GM21529 (cell line): ENCODE measurements around the gene GSTM3.
"Not testable (repeated sequence)": the region's sequence is repeated elsewhere in the genome, so short reads cannot be mapped to it uniquely, and the experiment has no call there.

Experiments used
- ATAC-seq: cut with Tn5 transposase; IDR thresholded peaks from one replicate; pipeline ENCODE4 v1.9.1; 2021; ENCODE audit not compliant: unreplicated experiment

GSTM3 gene

DNA sequence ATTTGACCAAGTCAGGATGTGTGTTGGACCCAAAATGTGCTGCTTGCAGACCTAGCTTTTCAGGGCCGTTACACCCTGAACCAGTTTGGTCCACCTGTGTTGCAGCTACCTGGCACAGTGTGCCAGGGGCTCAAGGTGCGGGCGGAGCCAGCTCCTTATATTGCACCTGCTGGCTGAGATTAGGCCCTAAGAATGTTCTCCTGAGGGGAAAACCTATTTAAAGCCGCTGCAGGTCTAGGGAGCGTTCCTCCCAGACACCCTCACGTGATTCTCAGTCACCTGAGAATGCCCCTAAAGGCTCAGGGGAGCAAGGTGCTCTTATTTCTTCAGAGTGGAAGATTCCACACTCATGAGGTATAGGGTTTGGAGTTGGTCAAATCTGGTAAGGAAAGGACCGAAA, 12.0 kb downstream of the GSTM3 start:
- no peak for ATAC-seq

DNA sequence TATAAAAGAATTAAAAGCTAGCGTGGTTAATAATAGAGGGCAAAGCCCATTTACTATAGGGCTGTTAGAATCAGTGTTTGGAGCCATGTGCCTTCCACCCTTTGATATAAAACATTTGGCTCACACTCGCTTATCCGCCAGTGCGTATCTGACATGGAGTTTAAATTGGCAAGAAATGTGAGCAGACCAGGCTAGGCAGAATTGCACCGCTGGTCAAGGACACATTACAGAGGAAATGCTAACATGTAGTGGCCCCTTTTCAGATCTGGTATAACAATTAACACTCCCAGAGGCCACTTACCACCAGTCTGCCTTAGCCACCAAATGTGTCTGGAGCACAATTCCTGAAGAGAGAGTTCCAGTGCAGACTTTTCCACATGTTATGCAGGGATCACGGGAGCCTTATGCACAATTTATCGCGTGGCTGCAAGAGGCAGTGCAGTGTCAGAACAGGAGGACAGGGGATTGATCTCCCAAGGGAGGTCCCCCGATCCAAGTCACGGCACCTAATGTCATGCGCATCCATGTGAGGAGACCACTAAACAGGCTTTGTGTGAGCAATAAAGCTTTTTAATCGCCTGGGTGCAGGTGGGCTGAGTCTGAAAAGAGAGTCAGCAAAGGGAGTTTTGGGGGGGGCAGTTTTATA, 14.0 kb downstream of the GSTM3 start:
- no peak for ATAC-seq

DNA sequence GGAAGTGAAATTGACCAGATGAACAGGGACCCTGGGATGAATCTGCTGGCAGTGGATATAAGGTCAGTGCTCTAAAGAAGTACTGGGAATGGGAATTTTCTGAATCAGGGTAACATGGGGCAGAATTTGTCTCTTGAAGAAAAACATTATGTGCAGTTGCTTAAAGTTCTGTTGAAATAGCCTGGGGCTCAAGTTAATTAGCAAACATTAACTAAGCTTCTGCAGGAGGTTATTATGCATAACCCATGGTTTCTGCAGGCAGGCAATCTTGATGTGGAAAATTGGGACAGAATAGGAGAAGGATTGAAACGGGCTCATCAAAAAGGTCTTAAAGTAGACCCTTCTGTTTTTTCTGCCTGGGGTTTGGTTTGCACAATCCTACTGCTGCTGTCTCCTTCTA, 14.8 kb downstream of the GSTM3 start:
- ATAC-seq, result no peak

DNA sequence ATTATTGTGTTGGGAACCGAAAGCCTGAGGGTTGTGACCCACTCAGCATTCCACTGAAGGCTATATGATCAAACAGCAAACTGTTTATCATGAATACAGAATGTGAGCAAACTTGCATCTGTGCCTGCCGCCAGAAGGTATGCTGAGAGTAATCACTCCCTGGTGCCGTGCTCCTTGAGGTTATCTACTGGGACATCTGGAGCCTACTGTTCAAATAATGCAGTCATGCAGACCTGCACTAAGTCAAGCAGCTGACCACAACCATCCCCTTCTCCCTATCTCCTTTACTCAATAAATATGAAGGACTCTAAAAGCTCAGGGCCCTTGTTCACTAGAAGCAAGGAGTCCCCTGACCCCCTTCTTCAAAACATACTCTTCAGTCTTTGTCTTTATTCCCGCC, 15.3 kb downstream of the GSTM3 start:
- no peak for ATAC-seq

DNA sequence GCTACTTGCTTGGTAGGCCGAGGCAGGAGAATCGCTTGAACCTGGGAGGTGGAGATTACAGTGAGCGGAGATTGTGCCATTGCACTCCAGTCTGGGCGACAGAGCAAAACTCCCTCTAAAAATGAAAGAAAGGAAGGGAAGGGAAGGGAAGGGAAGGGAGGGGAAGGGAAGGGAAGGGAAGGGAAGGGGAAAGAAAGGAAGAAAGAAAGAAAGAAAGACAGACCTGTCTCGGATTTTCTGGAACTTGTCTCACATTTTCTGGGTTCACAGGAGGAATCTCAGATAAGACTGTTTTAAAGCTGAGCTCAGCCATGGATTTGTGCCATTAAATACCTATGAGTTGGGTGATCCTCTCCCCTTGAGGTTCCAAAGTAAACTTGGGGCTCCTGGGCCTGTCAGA, 15.9 kb downstream of the GSTM3 start:
- no peak for ATAC-seq

DNA sequence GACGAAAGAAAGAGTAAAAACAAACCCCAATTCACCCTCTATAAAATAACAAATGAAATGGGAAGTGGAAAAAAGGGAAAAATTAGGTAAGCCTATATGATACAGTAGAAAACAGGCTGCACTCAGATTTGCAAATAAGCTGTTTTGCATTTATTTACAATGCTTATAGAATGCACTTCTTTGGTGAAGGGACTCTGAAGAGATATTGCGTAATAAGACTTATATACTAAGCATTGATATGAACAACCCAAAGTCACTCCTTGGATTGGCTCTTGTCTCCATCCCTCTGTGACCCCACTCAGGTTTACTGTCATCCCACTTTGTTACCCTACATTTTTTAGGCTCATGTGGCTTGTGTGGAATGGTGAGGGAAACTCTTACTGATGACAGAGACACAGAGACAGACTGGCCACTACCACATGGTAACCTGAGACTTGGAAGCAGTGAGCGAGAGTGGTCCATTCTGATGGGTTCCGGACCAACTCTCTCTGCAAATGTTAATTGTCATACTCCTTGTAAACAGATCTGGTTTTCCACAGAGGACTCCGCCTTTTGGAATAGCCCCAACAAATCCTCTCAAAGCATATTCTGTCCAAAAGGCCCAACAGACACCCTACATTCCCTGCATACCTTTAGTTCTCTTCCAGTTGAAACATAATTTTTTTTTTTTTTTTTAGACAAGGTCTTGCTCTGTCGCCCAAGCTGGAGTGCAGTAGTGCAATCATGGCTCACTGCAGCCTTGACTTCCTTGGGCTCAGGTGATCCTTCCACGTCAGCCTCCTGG, 17.7 kb downstream of the GSTM3 start:
- ATAC-seq, result no peak

DNA sequence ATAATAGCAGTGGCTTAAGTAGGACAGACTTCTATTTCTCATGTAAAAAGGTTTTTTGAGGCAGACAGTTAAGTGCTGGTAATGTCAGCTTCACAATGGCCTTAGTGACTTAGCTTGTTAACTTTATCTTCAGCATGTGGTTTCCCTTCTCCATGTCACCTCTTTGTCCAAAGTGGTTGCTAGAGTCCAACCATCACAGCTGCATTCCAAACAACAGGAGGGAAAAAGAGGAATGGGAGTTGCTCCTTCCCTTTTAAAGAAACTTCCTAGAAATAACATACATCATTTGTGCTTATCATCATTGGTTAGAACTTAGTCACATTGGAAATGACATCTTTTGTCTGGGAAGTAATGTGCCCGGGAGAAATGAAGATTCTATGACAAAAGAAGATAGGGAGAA, 18.9 kb downstream of the GSTM3 start:
- ATAC-seq, result no peak

DNA sequence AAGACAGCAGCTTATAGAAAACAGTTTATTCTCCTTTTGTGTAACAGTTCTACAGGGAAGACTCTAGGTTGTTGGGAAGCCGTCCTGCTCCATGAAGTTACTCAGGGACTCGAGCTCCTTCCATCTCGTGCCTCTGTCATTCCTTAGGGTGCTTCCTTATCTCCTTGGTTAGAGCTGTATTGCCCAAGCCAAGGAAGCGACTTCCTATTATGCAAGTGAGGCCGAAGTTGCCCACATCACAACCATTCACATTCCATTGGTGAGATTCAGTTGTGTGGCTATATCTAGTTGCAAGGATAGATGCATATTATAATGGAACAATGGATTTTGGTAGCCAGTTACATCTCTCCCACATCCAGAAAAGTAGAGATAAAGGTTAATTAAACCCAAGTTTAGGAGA, 19.8 kb downstream of the GSTM3 start:
- no peak for ATAC-seq

DNA sequence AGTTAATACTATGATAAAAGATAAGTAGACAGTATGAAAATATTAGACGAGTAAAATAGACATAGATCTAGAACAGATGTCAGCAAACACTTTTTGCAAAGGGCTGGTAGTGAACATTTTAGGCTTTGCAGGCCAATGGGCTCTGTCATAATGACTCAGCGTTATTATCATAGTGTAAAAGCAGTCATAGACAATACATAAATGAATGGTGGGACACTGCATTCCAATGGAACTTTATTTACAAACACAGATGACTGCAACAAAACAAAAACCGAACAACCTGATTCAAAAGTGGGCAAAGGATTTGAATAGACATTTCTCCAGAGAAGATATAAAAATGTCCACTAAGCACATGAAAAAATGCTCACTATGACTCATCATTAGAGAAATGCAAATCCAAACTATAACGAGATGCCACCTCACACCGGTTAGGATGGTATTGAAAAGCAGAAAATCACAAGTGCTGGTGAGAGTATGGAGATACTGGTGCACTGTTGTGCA, 21.5 kb downstream of the GSTM3 start:
- ATAC-seq, result no peak

DNA sequence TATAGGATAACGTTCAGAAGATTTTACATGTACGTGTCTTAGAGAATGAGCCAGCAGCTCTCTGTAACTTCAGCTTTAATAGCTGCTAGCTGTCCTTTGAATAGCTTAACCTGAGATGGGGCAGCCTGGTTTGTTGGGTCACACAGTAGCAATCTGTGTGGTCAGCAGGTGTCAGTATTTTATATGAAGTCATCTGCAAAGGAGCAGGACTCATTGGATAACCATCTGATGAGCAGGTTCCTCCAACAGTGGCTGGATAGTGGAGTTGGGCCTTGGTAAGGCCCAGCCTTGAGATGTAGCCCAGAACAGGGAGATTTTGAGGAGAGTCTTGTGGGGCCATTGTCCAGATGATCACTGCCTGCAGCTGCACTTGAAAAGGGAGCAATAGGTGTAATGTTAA, 22.3 kb downstream of the GSTM3 start:
- no peak for ATAC-seq

DNA sequence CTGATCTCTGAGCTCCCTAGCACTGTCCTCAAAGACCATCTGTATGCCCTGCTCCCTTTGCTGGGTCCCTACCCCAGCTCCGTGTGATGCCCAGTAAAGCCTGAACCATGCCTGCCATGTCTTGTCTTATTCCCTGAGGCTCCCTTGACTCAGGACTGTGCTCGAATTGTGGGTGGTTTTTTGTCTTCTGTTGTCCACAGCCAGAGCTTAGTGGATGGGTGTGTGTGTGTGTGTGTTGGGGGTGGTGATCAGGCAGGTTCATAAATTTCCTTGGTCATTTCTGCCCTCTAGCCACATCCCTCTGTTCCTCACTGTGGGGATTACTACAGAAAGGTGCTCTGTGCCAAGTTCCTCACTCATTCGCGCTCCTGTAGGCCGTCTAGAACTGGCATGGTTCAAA, 23.1 kb downstream of the GSTM3 start:
- no peak for ATAC-seq

DNA sequence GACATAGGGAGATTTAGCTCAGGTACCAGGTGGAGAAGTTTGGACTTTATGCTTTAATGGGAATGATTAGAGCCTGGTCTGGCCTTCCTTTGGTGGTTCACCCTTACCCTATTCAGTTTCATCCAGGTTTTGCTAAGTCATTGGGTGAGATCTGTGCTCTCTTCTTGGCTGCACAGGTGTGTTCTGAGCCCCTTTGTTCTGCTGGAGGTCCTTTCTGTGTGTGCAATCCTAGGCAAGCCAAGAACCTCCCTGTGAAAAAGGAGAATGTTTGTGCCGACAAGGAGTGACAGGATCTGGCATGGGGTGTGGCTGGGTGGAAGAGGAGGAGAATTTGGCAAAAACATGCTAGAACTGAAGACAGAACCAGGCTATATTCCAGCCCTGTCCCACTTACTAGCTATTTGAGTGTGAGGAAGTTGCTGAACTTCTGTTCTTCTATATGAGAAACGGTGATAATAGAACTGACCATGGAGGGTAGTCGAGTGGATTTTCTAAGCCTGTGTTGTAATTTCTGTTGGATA, 24.2 kb downstream of the GSTM3 start:
- no peak for ATAC-seq

DNA sequence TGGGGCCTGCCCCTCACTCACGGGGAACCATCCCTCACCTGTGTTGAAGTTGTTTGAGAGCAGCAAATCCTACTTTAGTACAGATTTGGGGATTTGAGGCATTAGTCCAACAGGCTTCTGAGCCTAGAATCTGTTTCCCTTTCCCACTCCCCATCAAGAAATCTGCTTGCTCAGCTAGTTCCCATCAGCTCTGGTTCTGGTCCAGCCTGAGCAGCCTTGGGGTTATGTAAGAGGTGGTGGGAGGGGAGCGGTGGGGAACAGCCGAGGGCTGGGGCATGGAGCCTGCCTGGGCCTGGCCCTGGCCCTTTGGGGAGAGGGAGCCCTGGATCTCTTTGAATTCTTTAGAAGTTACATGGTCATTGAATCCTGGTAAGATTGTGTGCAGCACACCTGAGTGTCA, 24.7 kb downstream of the GSTM3 start:
- ATAC-seq, result no peak

DNA sequence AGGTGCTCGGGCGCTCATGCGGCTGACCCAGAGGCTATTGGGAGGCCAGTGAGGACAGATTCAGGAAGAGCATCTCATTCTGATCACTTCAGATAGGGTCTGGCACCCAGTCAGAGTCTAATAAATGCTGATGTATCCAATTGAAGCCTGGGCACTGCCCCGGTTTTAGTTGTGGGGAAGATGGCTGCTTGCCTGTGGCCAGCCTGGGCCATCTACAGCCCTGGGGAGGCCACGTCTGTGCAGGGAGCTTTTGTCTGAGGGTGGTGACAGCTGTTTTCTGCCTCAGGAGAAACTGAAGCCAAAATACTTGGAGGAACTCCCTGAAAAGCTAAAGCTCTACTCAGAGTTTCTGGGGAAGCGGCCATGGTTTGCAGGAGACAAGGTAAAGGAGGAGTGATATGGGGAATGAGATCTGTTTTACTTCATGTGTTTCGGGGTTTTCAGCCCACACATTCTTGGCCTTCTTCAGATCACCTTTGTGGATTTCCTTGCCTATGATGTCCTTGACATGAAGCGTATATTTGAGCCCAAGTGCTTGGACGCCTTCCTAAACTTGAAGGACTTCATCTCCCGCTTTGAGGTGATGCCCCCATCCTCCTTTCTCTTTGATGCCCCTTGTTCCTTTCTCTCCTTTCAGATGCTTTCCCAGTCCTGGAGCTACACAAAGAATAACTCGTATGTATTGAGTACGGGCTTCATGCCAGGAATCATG, 26.0 kb downstream of the GSTM3 start:
- ATAC-seq, result no peak

DNA sequence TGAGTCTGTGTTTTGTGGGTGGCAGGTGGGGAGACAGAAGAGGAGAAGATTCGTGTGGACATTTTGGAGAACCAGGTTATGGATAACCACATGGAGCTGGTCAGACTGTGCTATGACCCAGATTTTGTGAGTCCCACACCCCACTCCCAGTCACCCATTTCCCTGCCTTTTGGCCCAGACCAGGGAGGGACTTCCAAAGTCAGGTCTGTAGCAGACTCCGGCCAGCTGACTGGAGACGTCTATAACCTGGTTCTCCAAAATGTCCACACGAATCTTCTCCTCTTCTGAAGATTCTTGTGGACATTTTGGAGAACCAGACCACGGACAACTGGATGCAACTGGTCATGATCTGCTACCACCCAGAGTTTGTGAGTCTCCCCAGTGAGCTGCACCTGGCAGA, 27.2 kb downstream of the GSTM3 start:
- ATAC-seq, result no peak

DNA sequence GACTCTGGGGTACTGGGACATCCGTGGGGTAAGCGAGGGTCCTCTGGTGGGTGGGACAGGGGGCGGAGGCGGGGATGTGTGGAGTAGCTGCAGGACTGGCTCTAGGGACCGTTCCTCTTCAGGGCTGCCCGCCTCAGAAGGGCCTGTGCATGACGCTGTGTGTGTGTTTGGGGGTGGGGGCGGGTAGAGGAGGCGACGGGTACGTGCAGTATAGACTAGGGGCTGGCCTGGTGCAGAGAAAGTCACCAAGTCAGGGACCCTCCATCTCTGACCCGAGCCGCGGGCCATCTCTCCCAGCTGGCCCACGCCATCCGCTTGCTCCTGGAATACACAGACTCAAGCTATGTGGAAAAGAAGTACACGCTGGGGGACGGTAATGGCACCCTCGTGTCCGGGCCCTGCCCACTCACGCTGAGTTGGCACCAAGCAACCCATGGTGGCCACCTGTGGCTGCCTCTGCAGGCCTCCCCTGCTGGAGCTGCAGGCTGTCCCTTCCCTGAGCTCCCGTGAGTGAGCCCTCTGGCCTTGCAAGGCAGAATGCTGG, 28.4 kb downstream of the GSTM3 start:
- no peak for ATAC-seq

DNA sequence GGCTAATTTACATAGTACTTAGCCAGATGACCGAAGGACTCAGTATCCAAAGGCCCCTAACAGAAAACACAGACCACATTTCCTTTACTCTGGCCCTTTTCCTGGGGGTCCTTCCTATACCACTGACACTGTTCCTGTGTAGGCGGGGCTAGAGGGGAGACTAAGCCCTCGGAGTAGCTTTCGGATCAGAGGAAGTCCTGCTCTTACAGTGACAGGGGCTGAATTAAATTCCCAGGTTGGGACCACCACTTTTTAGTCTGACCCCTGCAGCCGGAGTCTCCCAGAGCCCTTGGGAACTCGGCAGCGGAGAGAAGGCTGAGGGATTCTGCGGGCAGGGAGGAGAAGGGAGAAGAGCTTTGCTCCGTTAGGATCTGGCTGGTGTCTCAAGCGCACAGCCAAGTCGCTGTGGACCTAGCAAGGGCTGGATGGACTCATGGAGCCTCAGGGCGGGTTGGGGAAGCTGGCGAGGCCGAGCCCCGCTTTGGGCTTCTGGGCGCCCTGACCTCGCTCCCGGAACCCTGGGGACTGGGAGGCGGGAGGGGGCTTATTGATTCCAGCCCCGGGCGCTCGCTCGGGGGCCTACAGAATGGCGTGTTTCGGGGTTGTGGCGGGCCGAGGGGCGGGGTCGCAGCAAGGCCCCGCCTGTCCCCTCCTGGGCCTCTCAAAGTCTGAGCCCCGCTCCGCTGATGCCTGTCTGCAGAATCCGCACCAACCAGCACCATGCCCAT, 29.1 kb downstream of the GSTM3 start, which contains the start of gene GSTM5:
TSS of gene GSTM5 (plus strand) at position 659 of the 728 bp plus-strand sequence. CDS start at position 721, 62 bp downstream.
- ATAC-seq, result not testable (repeated sequence)

DNA sequence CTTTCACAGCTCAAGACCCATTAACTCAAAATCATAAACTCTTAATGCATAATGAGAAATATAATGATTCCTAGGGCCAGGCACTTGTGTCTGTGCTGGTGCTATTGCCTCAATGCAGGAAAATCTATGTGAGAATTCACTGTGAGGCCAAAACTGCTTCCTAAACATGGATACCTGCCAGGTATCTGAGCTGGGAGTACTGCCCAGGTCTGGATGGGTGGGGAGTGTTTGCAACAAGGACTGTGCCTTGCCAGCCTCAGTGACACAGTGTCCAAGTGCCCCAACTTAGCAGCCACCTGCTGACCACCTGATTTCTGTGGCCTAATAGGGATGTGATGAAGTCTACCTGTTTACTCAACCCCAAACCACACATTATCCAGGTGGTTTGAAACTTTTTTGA, 31.0 kb downstream of the GSTM3 start:
- ATAC-seq, result not testable (repeated sequence)

DNA sequence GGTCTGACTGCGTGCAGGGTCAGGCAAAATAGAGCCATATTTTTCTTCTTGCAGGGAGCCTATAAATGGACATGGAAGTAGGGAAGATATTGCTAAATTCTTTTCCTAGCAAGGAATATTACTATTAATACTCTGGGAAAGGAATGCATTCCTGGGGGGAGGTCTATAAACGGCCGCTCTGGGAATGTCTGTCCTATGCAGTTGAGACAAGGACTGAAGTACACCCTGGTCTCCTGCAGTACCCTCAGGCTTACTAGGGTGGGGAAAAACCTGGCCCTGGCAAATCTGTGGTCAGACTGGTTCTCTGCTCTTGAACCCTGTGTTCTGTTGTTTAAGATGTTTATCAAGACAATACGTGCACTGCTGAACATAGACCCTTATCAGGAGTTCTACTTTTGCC, 31.9 kb downstream of the GSTM3 start:
- ATAC-seq, result not testable (repeated sequence)

DNA sequence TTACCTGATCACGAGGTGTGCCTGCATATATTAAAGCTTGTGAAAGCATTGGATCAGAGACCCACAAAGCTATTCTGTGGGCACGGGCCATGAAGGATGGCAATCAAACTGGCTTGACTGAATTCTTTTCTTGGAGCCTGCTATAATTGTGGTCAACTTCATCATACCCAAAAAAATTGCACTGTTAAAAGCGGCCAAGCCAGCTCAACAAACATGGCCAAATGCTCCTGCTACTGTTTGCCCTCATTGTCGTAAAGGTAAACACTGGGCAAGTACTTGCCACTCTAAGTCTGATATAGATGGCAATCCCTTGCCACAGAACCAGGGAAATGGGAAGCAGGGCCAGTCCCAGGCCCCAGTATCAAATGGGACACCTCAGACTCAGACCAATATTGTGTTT, 35.4 kb downstream of the GSTM3 start:
- no peak for ATAC-seq

DNA sequence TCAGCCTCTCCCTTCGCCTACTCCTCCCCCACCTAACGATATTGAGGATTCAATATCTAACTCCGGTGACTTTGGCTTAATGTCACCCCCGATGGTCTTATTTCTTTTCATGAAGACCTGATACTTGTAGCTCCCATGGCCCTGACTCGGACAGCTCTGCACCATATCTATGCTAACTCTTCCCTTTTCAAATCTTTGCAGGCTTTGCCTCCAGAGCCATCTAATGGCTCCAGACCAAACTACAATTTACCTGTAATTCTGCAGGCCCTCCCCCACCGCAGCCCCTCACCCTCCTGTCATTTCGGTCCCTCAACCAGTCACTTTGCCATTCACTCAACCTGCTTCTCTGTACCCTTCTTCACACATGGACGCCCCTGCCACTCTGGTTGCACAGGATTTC, 36.7 kb downstream of the GSTM3 start:
- no peak for ATAC-seq
